GM12865 (cell line): Measurements from ENCODE around the gene HERC3.

ENCODE experiments used
- DNase-seq: peaks from one replicate; pipeline ENCODE4 v3.0.0; 2010; ENCODE audit warnings: low read depth
- H3K4me3 ChIP-seq: 2 replicates; pipeline ENCODE4 v1.5.1; 2011; ENCODE audit warnings: mild to moderate bottlenecking, low read depth, low read length, control low read depth
- CTCF ChIP-seq: IDR thresholded peaks from 2 replicates; pipeline ENCODE4 v1.5.1; 2011; ENCODE audit warnings: low read length, control low read depth, low read depth, inconsistent platforms; ENCODE audit not compliant: insufficient read depth; ENCODE audit errors: missing control alignments

HERC3 gene

GRCh38 chr4:88672987-88673386 lies 80.7 kb downstream of the HERC3 start:
- peak; percentile 51 for TF ChIP-seq CTCF
- H3K4me3 ChIP-seq, result no peak overlapping the region
- DNase-seq, result peak; percentile 42

GRCh38 chr4:88673886-88674285 lies 81.6 kb downstream of the HERC3 start:
- H3K4me3 ChIP-seq, result no peak overlapping the region
- no peak for DNase-seq
- TF ChIP-seq CTCF, result no peak

GRCh38 chr4:88674565-88674964 lies 82.3 kb downstream of the HERC3 start:
- H3K4me3 ChIP-seq, result no peak overlapping the region
- no peak for DNase-seq
- no peak for TF ChIP-seq CTCF

- DNase-seq, result no peak
- no peak for TF ChIP-seq CTCF
Observed at GRCh38 chr4:88674979-88675378, 82.7 kb downstream of the HERC3 start.

GRCh38 chr4:88675543-88675942 lies 83.3 kb downstream of the HERC3 start:
- no peak for TF ChIP-seq CTCF
- DNase-seq, result no peak
- H3K4me3 ChIP-seq, result no peak overlapping the region

More at GRCh38 chr4:88674979-88675378, 82.7 kb downstream of the HERC3 start:
- H3K4me3 ChIP-seq, result no peak overlapping the region

- H3K4me3 ChIP-seq, result no peak overlapping the region
- no peak for DNase-seq
- no peak for TF ChIP-seq CTCF
Observed at GRCh38 chr4:88681209-88681608, 88.9 kb downstream of the HERC3 start.

- TF ChIP-seq CTCF, result no peak
- no peak for DNase-seq
- no peak overlapping the region for H3K4me3 ChIP-seq
Observed at GRCh38 chr4:88690355-88690754, 98.1 kb downstream of the HERC3 start.
